COLO829 (cell line): Measurements from ENCODE around the gene ASPHD2.

Experiments
- DNase-seq: peaks from one replicate; pipeline ENCODE4 v3.0.0; 2012; ENCODE audit warnings: low spot score

The ASPHD2 gene

GRCh38 chr22:26446808-26447515 lies 17.9 kb downstream of the ASPHD2 start:
- no peak for DNase-seq

- DNase-seq = no peak
Observed at GRCh38 chr22:26447584-26448329, 18.7 kb downstream of the ASPHD2 start.

GRCh38 chr22:26448334-26448733 lies 19.3 kb downstream of the ASPHD2 start:
- no peak for DNase-seq

GRCh38 chr22:26448941-26449340 lies 19.9 kb downstream of the ASPHD2 start:
- DNase-seq = no peak

GRCh38 chr22:26450453-26451185 lies 21.6 kb downstream of the ASPHD2 start:
- no peak for DNase-seq

GRCh38 chr22:26452236-26453016 lies 23.4 kb downstream of the ASPHD2 start:
- no peak for DNase-seq

- no peak for DNase-seq
Observed at GRCh38 chr22:26453216-26453615, 24.2 kb downstream of the ASPHD2 start.

GRCh38 chr22:26453812-26454500 lies 24.9 kb downstream of the ASPHD2 start:
- DNase-seq = no peak

- no peak for DNase-seq
Observed at GRCh38 chr22:26457661-26458272, 28.7 kb downstream of the ASPHD2 start.

- no peak for DNase-seq
Observed at GRCh38 chr22:26460202-26460601, 31.1 kb downstream of the ASPHD2 start.

GRCh38 chr22:26461188-26461810 lies 32.2 kb downstream of the ASPHD2 start:
- DNase-seq = peak; percentile 69

- no peak for DNase-seq
Observed at GRCh38 chr22:26462051-26462450, 33.0 kb downstream of the ASPHD2 start.

GRCh38 chr22:26462641-26463040 lies 33.6 kb downstream of the ASPHD2 start:
- DNase-seq = no peak

GRCh38 chr22:26463101-26463661 lies 34.1 kb downstream of the ASPHD2 start:
- no peak for DNase-seq

- DNase-seq = no peak
Observed at GRCh38 chr22:26463688-26464087, 34.6 kb downstream of the ASPHD2 start.

GRCh38 chr22:26464312-26464711 lies 35.3 kb downstream of the ASPHD2 start:
- no peak for DNase-seq

GRCh38 chr22:26466196-26466595 lies 37.1 kb downstream of the ASPHD2 start:
- no peak for DNase-seq

GRCh38 chr22:26470807-26471206 lies 41.7 kb downstream of the ASPHD2 start:
- DNase-seq = no peak

GRCh38 chr22:26471522-26471921 lies 42.5 kb downstream of the ASPHD2 start:
- DNase-seq = no peak

- DNase-seq = peak; percentile 94
Observed at GRCh38 chr22:26474682-26475081, 45.6 kb downstream of the ASPHD2 start.
